MM.1S (cell line): ENCODE measurements around the gene CRACDL.

Experiments
- EZH2 ChIP-seq: fragments of 300-600 bp; sonication (generic); optimal IDR thresholded peaks from 2 replicates; pipeline ENCODE3; 2017; ENCODE audit warnings: low read depth, mild to moderate bottlenecking, antibody characterized with exemption, low read length, mixed read lengths
- EZH2phosphoT487 ChIP-seq: fragments of 300-600 bp; sonication (generic); IDR thresholded peaks from 2 replicates; pipeline ENCODE4 v1.6.1; 2018; ENCODE audit warnings: antibody characterized with exemption, low read length
- TF ChIP-seq, protein P1 (sequence below): fragments of 300-600 bp; sonication (generic); IDR thresholded peaks from 2 replicates; pipeline ENCODE4 v1.5.1; 2016; ENCODE audit warnings: antibody characterized with exemption, low read length, mixed read lengths

DNA sequence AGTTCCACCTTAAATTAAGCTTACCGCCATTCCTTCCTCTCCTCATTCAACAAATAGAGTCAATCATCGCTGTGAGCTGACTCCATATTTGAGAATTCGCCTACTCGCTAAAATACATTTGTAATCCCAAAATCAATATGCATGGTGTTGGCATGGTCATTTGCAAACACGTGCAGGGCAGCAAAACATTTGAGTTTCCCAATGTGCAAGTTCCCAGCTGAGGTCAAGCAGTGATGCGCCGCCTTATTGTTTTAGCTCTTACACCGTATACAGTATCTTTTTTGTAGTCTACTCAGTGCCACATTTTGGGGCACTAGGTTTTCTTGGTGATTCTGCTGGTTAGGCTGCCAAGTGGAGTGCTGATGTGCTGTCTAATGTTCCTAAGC lies 131.8 kb downstream of the CRACDL start:
- TF ChIP-seq, protein P1, sequence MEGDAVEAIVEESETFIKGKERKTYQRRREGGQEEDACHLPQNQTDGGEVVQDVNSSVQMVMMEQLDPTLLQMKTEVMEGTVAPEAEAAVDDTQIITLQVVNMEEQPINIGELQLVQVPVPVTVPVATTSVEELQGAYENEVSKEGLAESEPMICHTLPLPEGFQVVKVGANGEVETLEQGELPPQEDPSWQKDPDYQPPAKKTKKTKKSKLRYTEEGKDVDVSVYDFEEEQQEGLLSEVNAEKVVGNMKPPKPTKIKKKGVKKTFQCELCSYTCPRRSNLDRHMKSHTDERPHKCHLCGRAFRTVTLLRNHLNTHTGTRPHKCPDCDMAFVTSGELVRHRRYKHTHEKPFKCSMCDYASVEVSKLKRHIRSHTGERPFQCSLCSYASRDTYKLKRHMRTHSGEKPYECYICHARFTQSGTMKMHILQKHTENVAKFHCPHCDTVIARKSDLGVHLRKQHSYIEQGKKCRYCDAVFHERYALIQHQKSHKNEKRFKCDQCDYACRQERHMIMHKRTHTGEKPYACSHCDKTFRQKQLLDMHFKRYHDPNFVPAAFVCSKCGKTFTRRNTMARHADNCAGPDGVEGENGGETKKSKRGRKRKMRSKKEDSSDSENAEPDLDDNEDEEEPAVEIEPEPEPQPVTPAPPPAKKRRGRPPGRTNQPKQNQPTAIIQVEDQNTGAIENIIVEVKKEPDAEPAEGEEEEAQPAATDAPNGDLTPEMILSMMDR, result no peak
- TF ChIP-seq EZH2phosphoT487, result no peak
- no peak for TF ChIP-seq EZH2
